Liver (tissue), 9 donors: Measurements from ENCODE around the gene FIGLA. TPM values are rescaled to one million over a fixed set of nuclear protein-coding genes. Genes with fewer than 3 reads are reported as not detected.
"Not testable (repeated sequence)": the region's sequence is repeated elsewhere in the genome, so short reads cannot be mapped to it uniquely, and the experiment has no call there.

Experiments
- DNase-seq: peaks from one replicate; pipeline ENCODE4 v3.0.0-alpha.2; 2017; ENCODE audit warnings: low spot score
- H3K27ac ChIP-seq, 2 donors: one replicate each; pipeline ENCODE4 v1.7.0; 2013; ENCODE audit warnings: inconsistent platforms in 2 of 2, low read length in 2 of 2, control low read depth in 1 of 2, low read depth in 1 of 2, mild to moderate bottlenecking in 1 of 2
- H3K27me3 ChIP-seq, 4 donors: one replicate each; pipeline versions ENCODE4 v1.6.1 to v1.7.0; 2013; ENCODE audit warnings: low read length in 3 of 4, inconsistent platforms in 1 of 4, mild to moderate bottlenecking in 1 of 4, moderate library complexity in 1 of 4; ENCODE audit not compliant: control insufficient read depth in 4 of 4, insufficient read depth in 4 of 4
- H3K36me3 ChIP-seq, 4 donors: one replicate each; pipeline versions ENCODE4 v1.6.1 to v1.7.0; 2013; ENCODE audit warnings: low read length in 3 of 4, mild to moderate bottlenecking in 3 of 4, low read depth in 1 of 4, moderate library complexity in 1 of 4; ENCODE audit not compliant: control insufficient read depth in 4 of 4, insufficient read depth in 3 of 4
- H3K4me1 ChIP-seq, 4 donors: one replicate each; pipeline versions ENCODE4 v1.6.1 to v1.7.0; 2013; ENCODE audit warnings: low read length in 3 of 4, mild to moderate bottlenecking in 3 of 4, moderate library complexity in 1 of 4; ENCODE audit not compliant: control insufficient read depth in 4 of 4, insufficient read depth in 4 of 4
- H3K4me3 ChIP-seq, 3 donors: one replicate each; pipeline versions ENCODE4 v1.6.1 to v1.7.0; 2013; ENCODE audit warnings: low read length in 3 of 3, control low read depth in 1 of 3, low read depth in 1 of 3, mild to moderate bottlenecking in 1 of 3
- H3K9ac ChIP-seq, 2 donors: one replicate each; pipeline ENCODE4 v1.7.0; 2013; ENCODE audit warnings: low read length in 2 of 2, mild to moderate bottlenecking in 2 of 2, moderate library complexity in 2 of 2, control low read depth in 1 of 2, low read depth in 1 of 2
- H3K9me3 ChIP-seq, 4 donors: one replicate each; pipeline versions ENCODE4 v1.6.1 to v1.7.0; 2013; ENCODE audit warnings: low read length in 3 of 4; ENCODE audit not compliant: control insufficient read depth in 4 of 4
- CTCF ChIP-seq: fragments of 150-350 bp; IDR thresholded peaks from 2 replicates; pipeline ENCODE4 v1.5.1; 2017; ENCODE audit warnings: improper control_type of control experiment, low read depth, low read length; ENCODE audit not compliant: missing input control
- EGR1 ChIP-seq, 2 donors: IDR thresholded peaks; 2 replicates each; pipeline ENCODE4 v1.6.1; 2016 to 2018; ENCODE audit warnings: antibody characterized with exemption in 2 of 2, low read depth in 2 of 2
- GABPA ChIP-seq, 2 donors: IDR thresholded peaks in 1 of 2; conservative IDR thresholded peaks in 1 of 2; 2 replicates each; pipeline ENCODE4 v1.6.1; 2016; ENCODE audit warnings: antibody characterized with exemption in 2 of 2, mild to moderate bottlenecking in 1 of 2, moderate library complexity in 1 of 2
- HNF4A ChIP-seq, 2 donors: conservative IDR thresholded peaks; 2 replicates each; pipeline ENCODE4 v1.6.1; 2016; ENCODE audit warnings: antibody characterized with exemption in 2 of 2, mild to moderate bottlenecking in 2 of 2
- HNF4G ChIP-seq: IDR thresholded peaks from 2 replicates; pipeline ENCODE4 v1.6.1; 2016; ENCODE audit warnings: antibody characterized with exemption
- JUND ChIP-seq, 2 donors: IDR thresholded peaks; 2 replicates each; pipeline ENCODE4 v1.6.1; 2016; ENCODE audit warnings: antibody characterized with exemption in 2 of 2
- NR2F2 ChIP-seq: IDR thresholded peaks from 2 replicates; pipeline ENCODE4 v1.6.1; 2016; ENCODE audit warnings: antibody characterized with exemption
- RAD21 ChIP-seq, 2 donors: IDR thresholded peaks; 2 replicates each; pipeline ENCODE4 v1.6.1; 2016; ENCODE audit warnings: antibody characterized with exemption in 2 of 2, mild to moderate bottlenecking in 2 of 2
- REST ChIP-seq: IDR thresholded peaks from 2 replicates; pipeline ENCODE4 v1.6.1; 2016; ENCODE audit warnings: antibody characterized with exemption, mild to moderate bottlenecking
- RXRA ChIP-seq, 2 donors: IDR thresholded peaks; 2 replicates each; pipeline ENCODE4 v1.6.1; 2017 to 2018; ENCODE audit warnings: antibody characterized with exemption in 2 of 2, mild to moderate bottlenecking in 1 of 2
- SP1 ChIP-seq: IDR thresholded peaks from 2 replicates; pipeline ENCODE4 v1.6.1; 2018; ENCODE audit warnings: antibody characterized with exemption, mild to moderate bottlenecking
- YY1 ChIP-seq: IDR thresholded peaks from 2 replicates; pipeline ENCODE4 v1.6.1; 2016; ENCODE audit warnings: antibody characterized with exemption, mild to moderate bottlenecking
- ZBTB33 ChIP-seq: IDR thresholded peaks from 2 replicates; pipeline ENCODE4 v1.6.1; 2016; ENCODE audit warnings: antibody characterized with exemption
- WGBS: extraction: QIAGEN DNeasy Blood & Tissue Kit; methylation state at CpG from one replicate; pipeline ENCODE4 v1.1.7; 2013; 5-methylcytosine and 5-hydroxymethylcytosine counted together
- polyA plus RNA-seq, 2 donors: library from polyadenylated mRNA; stranded (reverse) in 1 of 2; unstranded in 1 of 2; fragments of 200-250 nt in 1 of 2; fragments of >200 nt in 1 of 2; fragmentation: Nextera tagmentation in 1 of 2; extraction: Ambion mirVana in 1 of 2; gene quantifications; one replicate each; pipeline versions ENCODE4 v1.2.1 to v1.2.3, GENCODE V29; 2013 to 2015
- total RNA-seq, 2 donors: library from RNA; depleted of rRNA; stranded (reverse); fragments of >200 nt; gene quantifications; one replicate each; pipeline ENCODE4 v1.2.3, GENCODE V29; 2014
- TF ChIP-seq, protein P1 (sequence below): IDR thresholded peaks from 2 replicates; pipeline ENCODE4 v1.6.1; 2016; ENCODE audit warnings: antibody characterized with exemption
- donor health status: healthy.
- donor health status: healthy.
- donor health status: healthy.
- donor health status: healthy.
- donor health status: healthy.

Gene FIGLA
- total and polyA plus RNA-seq, 4 donors, result not detected

- H3K4me3 ChIP-seq, result no peak overlapping the region
- no peaks in the 10 kb centered on the region for H3K9me3 ChIP-seq
- no peaks in the 10 kb centered on the region for H3K27me3 ChIP-seq
- H3K36me3 ChIP-seq, result no peaks in the 10 kb centered on the region
- TF ChIP-seq SP1 (no peak), EGR1 (IDR thresholded peaks at IDR 0.05; ENCODE audit: low read depth in 2 of 2) (no peak), HNF4G (no peak), HNF4A (conservative IDR thresholded peaks at IDR 0.05) (no peak), RXRA (IDR thresholded peaks at IDR 0.05) (no peak), JUND (IDR thresholded peaks at IDR 0.05) (no peak), NR2F2 (no peak)
- TF ChIP-seq, protein P1, sequence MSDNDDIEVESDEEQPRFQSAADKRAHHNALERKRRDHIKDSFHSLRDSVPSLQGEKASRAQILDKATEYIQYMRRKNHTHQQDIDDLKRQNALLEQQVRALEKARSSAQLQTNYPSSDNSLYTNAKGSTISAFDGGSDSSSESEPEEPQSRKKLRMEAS, result no peak
- no peaks in the 10 kb centered on the region for H3K4me1 ChIP-seq
- DNase-seq, result no peak
- no peak overlapping the region for H3K9ac ChIP-seq
- H3K27ac ChIP-seq, result no peak overlapping the region
Observed at GRCh38 chr2:70743677-70744076, 46.8 kb downstream of the FIGLA start.

- Histone ChIP-seq H3K4me1 (no peaks in the 10 kb centered on the region), H3K27ac (no peak overlapping the region), H3K4me3 (no peak overlapping the region), H3K9ac (no peak overlapping the region), H3K9me3 (no peaks in the 10 kb centered on the region), H3K36me3 (no peaks in the 10 kb centered on the region), H3K27me3 (peaks cover 0 to 2% (median 0%) of the 10 kb centered on the region in 4 donors)
- 83% methylated on average over 4 of the region's 4 CpGs for WGBS
- TF ChIP-seq HNF4A (conservative IDR thresholded peaks at IDR 0.05), result no peak
- no peak for TF ChIP-seq HNF4G
- no peak for TF ChIP-seq GABPA (IDR thresholded peaks at IDR 0.05 in 1 of 2, conservative IDR thresholded peaks at IDR 0.05 in 1 of 2)
- no peak for TF ChIP-seq YY1
- no peak for TF ChIP-seq ZBTB33
- TF ChIP-seq EGR1 (IDR thresholded peaks at IDR 0.05; ENCODE audit: low read depth in 2 of 2), result no peak
- TF ChIP-seq REST, result no peak
- no peak for TF ChIP-seq RAD21 (IDR thresholded peaks at IDR 0.05)
- no peak for TF ChIP-seq RXRA (IDR thresholded peaks at IDR 0.05)
- TF ChIP-seq SP1, result no peak
- TF ChIP-seq CTCF, result no peak
- TF ChIP-seq JUND (IDR thresholded peaks at IDR 0.05), result no peak
- no peak for TF ChIP-seq NR2F2
- DNase-seq, result no peak
Observed at GRCh38 chr2:70743068-70743467, 47.4 kb downstream of the FIGLA start.

DNA sequence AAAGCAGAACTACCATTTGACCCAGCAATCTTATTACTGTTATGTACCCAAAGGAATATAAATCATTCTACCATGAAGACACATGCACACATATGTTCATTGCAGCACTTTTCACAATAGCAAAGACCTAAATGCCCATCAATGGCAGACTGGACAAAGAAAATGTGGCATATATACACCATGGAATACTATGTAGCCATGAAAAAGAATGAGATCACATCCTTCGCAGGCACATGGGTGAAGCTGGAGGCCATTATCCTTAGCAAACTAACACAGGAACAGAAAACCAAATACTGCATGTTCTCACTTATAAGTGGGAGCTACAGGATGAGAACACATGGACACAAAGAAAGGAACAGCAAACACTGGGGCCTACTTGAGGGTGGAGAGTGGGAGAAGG, 51.0 kb downstream of the FIGLA start:
- H3K9ac ChIP-seq, H3K27me3 ChIP-seq, H3K4me3 ChIP-seq, DNase-seq, H3K36me3 ChIP-seq, H3K4me1 ChIP-seq, H3K27ac ChIP-seq, H3K9me3 ChIP-seq: not testable (repeated sequence)
- WGBS, result 89% methylated on average over 1 of the region's 1 CpG
